Fibroblast of lung (primary cell): ENCODE measurements around the gene MRTFA. TPM values are rescaled to one million over a fixed set of nuclear protein-coding genes. Genes with fewer than 3 reads are reported as not detected.

Experiments
- DNase-seq, 2 donors: peaks; one replicate each; pipeline versions ENCODE4 v3.0.0 to v3.0.0-alpha.2; 2010; ENCODE audit warnings: low read depth in 2 of 2
- H2AFZ ChIP-seq: 2 replicates; pipeline ENCODE4 v1.5.1; 2012; ENCODE audit warnings: low read length, control low read depth, inconsistent platforms
- H3K27ac ChIP-seq: 2 replicates; pipeline ENCODE4 v1.5.1; 2011; ENCODE audit warnings: low read length, control low read depth; ENCODE audit not compliant: insufficient read depth
- H3K27me3 ChIP-seq: 2 replicates; pipeline ENCODE4 v1.5.1; 2011; ENCODE audit warnings: mild to moderate bottlenecking, low read length; ENCODE audit not compliant: control insufficient read depth, insufficient read depth
- H3K36me3 ChIP-seq: 2 replicates; pipeline ENCODE4 v1.5.1; 2011; ENCODE audit warnings: low read length; ENCODE audit not compliant: control insufficient read depth, insufficient read depth
- H3K4me1 ChIP-seq: 2 replicates; pipeline ENCODE4 v1.5.1; 2011; ENCODE audit warnings: low read length; ENCODE audit not compliant: control insufficient read depth, insufficient read depth; ENCODE audit errors: extremely low read depth
- H3K4me2 ChIP-seq: 2 replicates; pipeline ENCODE4 v1.5.1; 2011; ENCODE audit warnings: low read length, control low read depth; ENCODE audit not compliant: insufficient read depth; ENCODE audit errors: extremely low read depth
- H3K4me3 ChIP-seq, 4 experiments: fragments of 200-600 bp in 1 of 4; sonication (generic) in 1 of 4; replicated peaks in 1 of 4; 2 replicates each; pipeline ENCODE4 v1.5.1; 2011 to 2016; ENCODE audit warnings: low read length in 4 of 4, low read depth in 3 of 4, mild to moderate bottlenecking in 3 of 4, control low read depth in 2 of 4, inconsistent platforms in 1 of 4, mixed read lengths in 1 of 4; ENCODE audit not compliant: insufficient read depth in 1 of 4; ENCODE audit errors: control extremely low read depth in 1 of 4
- H3K79me2 ChIP-seq: 2 replicates; pipeline ENCODE4 v1.5.1; 2012; ENCODE audit warnings: mild to moderate bottlenecking, low read length, inconsistent platforms; ENCODE audit not compliant: control insufficient read depth, insufficient read depth
- H3K9ac ChIP-seq: 2 replicates; pipeline ENCODE4 v1.5.1; 2011; ENCODE audit warnings: mild to moderate bottlenecking, low read length, control low read depth; ENCODE audit not compliant: insufficient read depth
- H3K9me3 ChIP-seq: 2 replicates; pipeline ENCODE4 v1.5.1; 2012; ENCODE audit warnings: low read depth, low read length; ENCODE audit not compliant: control insufficient read depth, insufficient read depth
- H4K20me1 ChIP-seq: 2 replicates; pipeline ENCODE4 v1.5.1; 2011; ENCODE audit warnings: low read length; ENCODE audit not compliant: control insufficient read depth, insufficient read depth; ENCODE audit errors: extremely low read depth
- CTCF ChIP-seq, 2 donors: IDR thresholded peaks in 1 of 2; conservative IDR thresholded peaks in 1 of 2; 1 replicate in 1 of 2; 2 replicates in 1 of 2; pipeline ENCODE4 v1.5.1; 2011 to 2012; ENCODE audit warnings: low read length in 2 of 2, control low read depth in 1 of 2, inconsistent platforms in 1 of 2, low read depth in 1 of 2, mild to moderate bottlenecking in 1 of 2
- EZH2 ChIP-seq: IDR thresholded peaks from 2 replicates; pipeline ENCODE4 v1.5.1; 2012; ENCODE audit warnings: low read length, control low read depth, mild to moderate bottlenecking; ENCODE audit errors: missing control alignments
- polyA plus RNA-seq, 2 donors: library from polyadenylated mRNA; depleted of rRNA in 1 of 2; stranded (reverse) in 1 of 2; unstranded in 1 of 2; fragments of >200 nt; gene quantifications; 2 replicates each; pipeline ENCODE4 v1.2.1, GENCODE V29; 2011 to 2012; ENCODE audit warnings: missing spikeins in 1 of 2
- total RNA-seq: library from RNA; depleted of rRNA; stranded (reverse); fragments of >200 nt; gene quantifications from 2 replicates; pipeline ENCODE4 v1.2.1, GENCODE V29; 2014

MRTFA gene
- total and polyA plus RNA-seq, 2 donors (not counting 1 experiment from before 2014, with no cell fraction given), result 7.6 to 23.0 TPM

GRCh38 chr22:40517631-40518030 lies 118.9 kb downstream of the MRTFA start:
- Histone ChIP-seq H3K4me1 (peaks cover 5% of the 10 kb centered on the region), H3K79me2 (peaks cover 13% of the 10 kb centered on the region), H3K4me2 (no peak overlapping the region), H3K27me3 (no peaks in the 10 kb centered on the region), H2AFZ (no peak overlapping the region), H3K27ac (no peak overlapping the region), H3K9ac (no peak overlapping the region), H3K36me3 (no peaks in the 10 kb centered on the region), H3K9me3 (no peaks in the 10 kb centered on the region), H3K4me3 (no peak overlapping the region), H4K20me1 (no peaks in the 10 kb centered on the region)
- no peak for DNase-seq
- no peak for TF ChIP-seq EZH2
- TF ChIP-seq CTCF (conservative IDR thresholded peaks at IDR 0.05 in 1 of 2, IDR thresholded peaks at IDR 0.05 in 1 of 2; ENCODE audit: low read depth in 1 of 2, low read length in 2 of 2), result no peak

GRCh38 chr22:40516416-40516815 lies 120.1 kb downstream of the MRTFA start:
- no peak for DNase-seq
- Histone ChIP-seq H3K4me3 (no peak overlapping the region), H3K27ac (no peak overlapping the region), H3K9me3 (no peaks in the 10 kb centered on the region), H2AFZ (no peak overlapping the region), H3K36me3 (no peaks in the 10 kb centered on the region), H3K4me1 (peaks cover 14% of the 10 kb centered on the region), H3K27me3 (no peaks in the 10 kb centered on the region), H3K79me2 (peaks cover 14% of the 10 kb centered on the region), H4K20me1 (no peaks in the 10 kb centered on the region), H3K9ac (no peak overlapping the region), H3K4me2 (no peak overlapping the region)
- TF ChIP-seq CTCF (conservative IDR thresholded peaks at IDR 0.05 in 1 of 2, IDR thresholded peaks at IDR 0.05 in 1 of 2; ENCODE audit: low read depth in 1 of 2, low read length in 2 of 2) (no peak), EZH2 (no peak)

GRCh38 chr22:40512426-40513136 lies 123.9 kb downstream of the MRTFA start:
- TF ChIP-seq CTCF (conservative IDR thresholded peaks at IDR 0.05 in 1 of 2, IDR thresholded peaks at IDR 0.05 in 1 of 2; ENCODE audit: low read depth in 1 of 2, low read length in 2 of 2) (no peak), EZH2 (no peak)
- no peak overlapping the region for H2AFZ ChIP-seq
- H3K27ac ChIP-seq, result peak overlapping the region; percentile 79
- no peaks in the 10 kb centered on the region for H3K9me3 ChIP-seq
- H4K20me1 ChIP-seq, result no peaks in the 10 kb centered on the region
- peak; percentile 99 to 100 for DNase-seq
- H3K4me1 ChIP-seq, result peaks cover 32% of the 10 kb centered on the region
- no peaks in the 10 kb centered on the region for H3K27me3 ChIP-seq
- no peaks in the 10 kb centered on the region for H3K36me3 ChIP-seq
- H3K9ac ChIP-seq, result no peak overlapping the region
- H3K4me2 ChIP-seq, result peak overlapping the region; percentile 23
- H3K4me3 ChIP-seq, result no peak overlapping the region
- peaks cover 13% of the 10 kb centered on the region for H3K79me2 ChIP-seq
